Measurements from ENCODE around the gene MAP2K2. TPM values are rescaled to one million over a fixed set of nuclear protein-coding genes. Genes with fewer than 3 reads are reported as not detected.

MAP2K2 gene
- total and polyA plus RNA-seq, 2 donors: 54.7 to 103 TPM

GRCh38 chr19:4120559-4121272 is 3.2 kb downstream of the MAP2K2 start:
- WGBS: 82% methylated on average over 21 of the region's 21 CpGs

DNA sequence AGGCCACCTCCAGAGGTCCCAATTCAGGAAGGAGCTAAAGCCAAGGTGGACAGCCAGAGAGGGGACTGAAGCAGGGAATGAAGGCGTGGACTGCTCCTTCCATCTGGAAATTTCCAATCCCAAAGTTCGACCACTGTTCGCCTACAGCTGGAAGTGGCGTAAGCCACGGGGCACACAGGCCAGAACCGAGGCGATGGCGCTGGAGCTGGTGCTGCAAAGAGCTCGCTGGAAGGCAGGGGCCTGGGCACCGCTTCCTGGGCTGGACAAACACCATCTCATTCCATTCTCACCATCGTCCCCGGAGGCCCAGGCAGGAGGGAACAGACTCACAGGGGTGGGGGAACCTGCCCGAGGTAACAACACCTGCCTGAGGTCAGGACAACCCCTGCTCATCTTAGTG is 4.2 kb downstream of the MAP2K2 start:
- Histone ChIP-seq H3K4me3 (ENCODE audit: low read depth, low read length) (no peak overlapping the region), H3K4me1 (ENCODE audit: insufficient read depth) (peaks cover 4% of the 10 kb centered on the region), H3K27ac (ENCODE audit: low read depth) (no peak overlapping the region), H3K36me3 (ENCODE audit: insufficient read depth) (peaks cover 4% of the 10 kb centered on the region)
- DNase-seq (ENCODE audit: extremely low spot score): no peak
- 87% methylated on average over 13 of the region's 13 CpGs for WGBS

More at GRCh38 chr19:4120559-4121272, 3.2 kb downstream of the MAP2K2 start:
- DNase-seq (ENCODE audit: extremely low spot score): no peak
- Histone ChIP-seq H3K36me3 (ENCODE audit: insufficient read depth) (peaks cover 4% of the 10 kb centered on the region), H3K27ac (ENCODE audit: low read depth) (no peak overlapping the region), H3K4me1 (ENCODE audit: insufficient read depth) (peaks cover 4% of the 10 kb centered on the region), H3K4me3 (ENCODE audit: low read depth, low read length) (no peak overlapping the region)

DNA sequence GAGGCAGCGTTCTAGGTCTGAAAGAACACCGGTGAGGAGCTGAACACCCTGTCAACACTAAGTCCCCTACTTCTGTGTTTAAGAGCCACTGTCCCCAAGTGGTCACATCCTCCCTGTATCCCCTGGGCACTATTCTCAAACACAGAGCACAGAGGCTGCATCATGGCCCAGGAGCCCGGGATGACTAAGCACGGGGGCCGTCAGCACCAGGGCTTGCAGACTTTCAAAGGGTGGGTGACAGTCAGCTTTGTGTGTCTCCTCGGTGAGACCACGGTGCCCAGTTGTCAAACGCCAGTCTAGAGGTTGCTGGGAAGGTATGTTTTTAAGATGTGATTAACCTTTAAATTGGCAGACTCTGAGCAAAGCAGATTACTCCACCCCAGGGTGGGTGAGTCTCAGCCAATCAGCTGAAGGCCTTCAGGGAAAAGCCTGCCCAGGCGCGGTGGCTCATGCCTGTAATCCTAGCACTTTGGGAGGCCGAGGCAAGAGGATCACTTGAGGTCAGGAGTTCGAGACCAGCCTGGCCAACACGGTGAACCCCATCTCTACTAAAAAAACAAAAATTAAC is 8.0 kb downstream of the MAP2K2 start:
- Histone ChIP-seq H3K4me3 (ENCODE audit: low read depth, low read length) (no peak overlapping the region), H3K36me3 (ENCODE audit: insufficient read depth) (peaks cover 4% of the 10 kb centered on the region), H3K27ac (ENCODE audit: low read depth) (no peak overlapping the region), H3K4me1 (ENCODE audit: insufficient read depth) (no peaks in the 10 kb centered on the region)
- DNase-seq (ENCODE audit: extremely low spot score): no peak
- 86% methylated on average over 13 of the region's 13 CpGs for WGBS

GRCh38 chr19:4115050-4115817 is 8.7 kb downstream of the MAP2K2 start:
- 82% methylated on average over 27 of the region's 27 CpGs for WGBS
- H3K36me3 ChIP-seq (ENCODE audit: insufficient read depth): peaks cover 5% of the 10 kb centered on the region

GRCh38 chr19:4114181-4114580 is 9.7 kb downstream of the MAP2K2 start:
- whole genome bisulfite sequencing: 93% methylated on average over 19 of the region's 19 CpGs
- Histone ChIP-seq H3K27ac (ENCODE audit: low read depth) (no peak overlapping the region), H3K4me3 (ENCODE audit: low read depth, low read length) (no peak overlapping the region), H3K4me1 (ENCODE audit: insufficient read depth) (no peaks in the 10 kb centered on the region), H3K36me3 (ENCODE audit: insufficient read depth) (peaks cover 2% of the 10 kb centered on the region)
- no peak for DNase-seq (ENCODE audit: extremely low spot score)

More at GRCh38 chr19:4115050-4115817, 8.7 kb downstream of the MAP2K2 start:
- Histone ChIP-seq H3K4me3 (ENCODE audit: low read depth, low read length) (no peak overlapping the region), H3K27ac (ENCODE audit: low read depth) (no peak overlapping the region), H3K4me1 (ENCODE audit: insufficient read depth) (no peaks in the 10 kb centered on the region)
- DNase-seq (ENCODE audit: extremely low spot score): no peak

- Histone ChIP-seq H3K27ac (ENCODE audit: low read depth) (no peak overlapping the region), H3K4me1 (ENCODE audit: insufficient read depth) (no peaks in the 10 kb centered on the region), H3K36me3 (ENCODE audit: insufficient read depth) (peaks cover 2% of the 10 kb centered on the region), H3K4me3 (ENCODE audit: low read depth, low read length) (no peak overlapping the region)
- no peak for DNase-seq (ENCODE audit: extremely low spot score)
- 62% methylated on average over 22 of the region's 22 CpGs for WGBS
Measured at GRCh38 chr19:4113398-4114088, 10.4 kb downstream of the MAP2K2 start.

- no peak overlapping the region for H3K27ac ChIP-seq (ENCODE audit: low read depth)
- no peak for DNase-seq (ENCODE audit: extremely low spot score)
- H3K36me3 ChIP-seq (ENCODE audit: insufficient read depth): peaks cover 2% of the 10 kb centered on the region
- H3K4me1 ChIP-seq (ENCODE audit: insufficient read depth): no peaks in the 10 kb centered on the region
- H3K4me3 ChIP-seq (ENCODE audit: low read depth, low read length): no peak overlapping the region
- WGBS: 95% methylated on average over 17 of the region's 17 CpGs
Measured at GRCh38 chr19:4112367-4112766, 11.6 kb downstream of the MAP2K2 start.

GRCh38 chr19:4109626-4109945 is 14.3 kb downstream of the MAP2K2 start:
- no peak for DNase-seq (ENCODE audit: extremely low spot score)
- H3K36me3 ChIP-seq (ENCODE audit: insufficient read depth): peaks cover 2% of the 10 kb centered on the region
- WGBS: 92% methylated on average over 6 of the region's 6 CpGs
- H3K27ac ChIP-seq (ENCODE audit: low read depth): no peak overlapping the region
- H3K4me1 ChIP-seq (ENCODE audit: insufficient read depth): no peaks in the 10 kb centered on the region
- H3K4me3 ChIP-seq (ENCODE audit: low read depth, low read length): no peak overlapping the region

- no peak overlapping the region for H3K27ac ChIP-seq (ENCODE audit: low read depth)
- H3K4me3 ChIP-seq (ENCODE audit: low read depth, low read length): no peak overlapping the region
- 87% methylated on average over 35 of the region's 35 CpGs for WGBS
- H3K36me3 ChIP-seq (ENCODE audit: insufficient read depth): peaks cover 2% of the 10 kb centered on the region
- H3K4me1 ChIP-seq (ENCODE audit: insufficient read depth): no peaks in the 10 kb centered on the region
- no peak for DNase-seq (ENCODE audit: extremely low spot score)
Measured at GRCh38 chr19:4108767-4109625, 14.9 kb downstream of the MAP2K2 start.

- 86% methylated on average over 9 of the region's 9 CpGs for WGBS
- Histone ChIP-seq H3K4me3 (ENCODE audit: low read depth, low read length) (no peak overlapping the region), H3K27ac (ENCODE audit: low read depth) (no peak overlapping the region), H3K4me1 (ENCODE audit: insufficient read depth) (no peaks in the 10 kb centered on the region), H3K36me3 (ENCODE audit: insufficient read depth) (peaks cover 5% of the 10 kb centered on the region)
- DNase-seq (ENCODE audit: extremely low spot score): no peak
Measured at GRCh38 chr19:4103080-4103433, 20.9 kb downstream of the MAP2K2 start.

- Histone ChIP-seq H3K27ac (ENCODE audit: low read depth) (no peak overlapping the region), H3K4me1 (ENCODE audit: insufficient read depth) (no peaks in the 10 kb centered on the region), H3K4me3 (ENCODE audit: low read depth, low read length) (no peak overlapping the region), H3K36me3 (ENCODE audit: insufficient read depth) (peaks cover 5% of the 10 kb centered on the region)
- 89% methylated on average over 53 of the region's 53 CpGs for WGBS
- DNase-seq (ENCODE audit: extremely low spot score): no peak
Measured at GRCh38 chr19:4102339-4103079, 21.4 kb downstream of the MAP2K2 start.

- Histone ChIP-seq H3K27ac (ENCODE audit: low read depth) (no peak overlapping the region), H3K36me3 (ENCODE audit: insufficient read depth) (peaks cover 5% of the 10 kb centered on the region), H3K4me1 (ENCODE audit: insufficient read depth) (no peaks in the 10 kb centered on the region), H3K4me3 (ENCODE audit: low read depth, low read length) (no peak overlapping the region)
- no peak for DNase-seq (ENCODE audit: extremely low spot score)
- WGBS: 95% methylated on average over 10 of the region's 10 CpGs
Measured at GRCh38 chr19:4101496-4101770, 22.5 kb downstream of the MAP2K2 start.

All from urinary bladder (tissue), 4 donors.